A549 (cell line): ENCODE measurements around the gene SH3RF3. TPM values are rescaled to one million over a fixed set of nuclear protein-coding genes. Genes with fewer than 3 reads are reported as not detected.

Source experiments
- ATAC-seq, 2 experiments: fragments of 200-7000 bp in 1 of 2; fragments of >200 bp in 1 of 2; cut with Nextera tagmentation in 1 of 2; cut with Tn5 transposase in 1 of 2; 3 replicates each; pipeline versions ENCODE4 v1.8.0 to v1.9.1; 2018 to 2020; ENCODE audit warnings: mild to moderate bottlenecking in 1 of 2, moderate library complexity in 1 of 2
- CTCF ChIA-PET: fragments of 300-600 bp; sonication (Branson Sonifier 250); formaldehyde crosslinking; extraction: SDS; loops from one replicate; lab custom pipeline; 2021; ENCODE audit warnings: antibody characterized with exemption, inconsistent platforms; lab: Yijun Ruan, JAX
- POLR2A ChIA-PET: fragments of 350-600 bp; formaldehyde crosslinking; extraction: SDS; loops from one replicate; lab custom pipeline; 2021; ENCODE audit warnings: antibody characterized with exemption, inconsistent platforms; lab: Yijun Ruan, JAX
- DNase-seq, 2 experiments: peaks; one replicate each; pipeline versions ENCODE4 v3.0.0 to v3.0.0-alpha.2; 2011 to 2016; ENCODE audit warnings: low read depth in 1 of 2, low spot score in 1 of 2
- FAIRE-seq: peaks from 2 replicates; lab custom pipeline; 2011; peaks lifted over from hg19 to GRCh38; lab: Jason Lieb, UNC
- H3K27ac ChIP-seq, 2 experiments: fragments of >200 bp; sonication (Bioruptor Twin); formaldehyde crosslinking; 3 replicates each; pipeline ENCODE4 v1.5.1; 2016 to 2017
- H3K4me1 ChIP-seq: fragments of >200 bp; sonication (Bioruptor Twin); formaldehyde crosslinking; 3 replicates; pipeline ENCODE4 v1.6.1; 2016
- H3K4me2 ChIP-seq: fragments of >200 bp; sonication (Bioruptor Twin); formaldehyde crosslinking; 3 replicates; pipeline ENCODE4 v1.6.1; 2016
- H3K4me3 ChIP-seq: fragments of >200 bp; sonication (Bioruptor Twin); formaldehyde crosslinking; 3 replicates; pipeline ENCODE4 v1.5.1; 2016
- H3K9me3 ChIP-seq: fragments of >200 bp; sonication (Bioruptor Twin); formaldehyde crosslinking; 3 replicates; pipeline ENCODE4 v1.6.1; 2016
- BHLHE40 ChIP-seq: IDR thresholded peaks from 2 replicates; pipeline ENCODE4 v1.6.1; 2012; ENCODE audit warnings: low read depth, low read length, inconsistent platforms
- CBX2 ChIP-seq: fragments of 200-600 bp; sonication (generic); IDR thresholded peaks from 2 replicates; pipeline ENCODE4 v1.6.1; 2016; ENCODE audit warnings: low read depth, mild to moderate bottlenecking, borderline replicate concordance
- CBX8 ChIP-seq: fragments of 200-600 bp; sonication (generic); IDR thresholded peaks from 2 replicates; pipeline ENCODE4 v1.6.1; 2016
- CHD4 ChIP-seq: fragments of 200-600 bp; sonication (generic); IDR thresholded peaks from 2 replicates; pipeline ENCODE4 v1.6.1; 2016; ENCODE audit warnings: antibody characterized with exemption, mild to moderate bottlenecking, borderline replicate concordance
- EHF ChIP-seq: fragments of 250-450 bp; sonication (Bioruptor Pico); IDR thresholded peaks from 2 replicates; pipeline ENCODE4 v1.5.0; 2020; ENCODE audit warnings: mild to moderate bottlenecking
- EHMT2 ChIP-seq: fragments of 200-600 bp; sonication (generic); IDR thresholded peaks from 2 replicates; pipeline ENCODE4 v1.6.1; 2016; ENCODE audit warnings: antibody characterized with exemption, low read depth, mild to moderate bottlenecking, moderate library complexity
- FOSB ChIP-seq: fragments of 250-450 bp; sonication (Bioruptor Pico); IDR thresholded peaks from 2 replicates; pipeline ENCODE4 v1.5.0; 2020; ENCODE audit warnings: mild to moderate bottlenecking, moderate library complexity
- FOSL2 ChIP-seq, 2 experiments: fragments of 450-650 bp in 1 of 2; fragments of >200 bp in 1 of 2; sonication (Bioruptor Twin) in 1 of 2; formaldehyde crosslinking; IDR thresholded peaks; 2 replicates each; pipeline versions ENCODE4 v1.5.0 to v1.6.1; 2016 to 2020; ENCODE audit warnings: mild to moderate bottlenecking in 1 of 2, moderate library complexity in 1 of 2
- GATA3 ChIP-seq: IDR thresholded peaks from 2 replicates; pipeline ENCODE4 v1.6.1; 2012; ENCODE audit warnings: borderline replicate concordance
- HDAC2 ChIP-seq: fragments of 200-600 bp; sonication (generic); IDR thresholded peaks from 2 replicates; pipeline ENCODE4 v1.6.1; 2016
- HOXA7 ChIP-seq: fragments of 250-450 bp; sonication (Bioruptor Pico); IDR thresholded peaks from 2 replicates; pipeline ENCODE4 v1.5.0; 2020; ENCODE audit warnings: mild to moderate bottlenecking, moderate library complexity
- KDM1A ChIP-seq: fragments of 200-600 bp; sonication (generic); IDR thresholded peaks from 2 replicates; pipeline ENCODE4 v1.6.1; 2016; ENCODE audit warnings: low read depth, mild to moderate bottlenecking
- MYC ChIP-seq: IDR thresholded peaks from 2 replicates; pipeline ENCODE4 v1.6.1; 2012; ENCODE audit warnings: mild to moderate bottlenecking, inconsistent platforms, low read length, improper control_type of control experiment, borderline replicate concordance
- RNF2 ChIP-seq: fragments of 200-600 bp; sonication (generic); IDR thresholded peaks from 2 replicates; pipeline ENCODE4 v1.6.1; 2016; ENCODE audit warnings: low read depth, mild to moderate bottlenecking, antibody characterized with exemption, moderate library complexity, borderline replicate concordance
- SREBF2 ChIP-seq: fragments of 450-650 bp; IDR thresholded peaks from 2 replicates; pipeline ENCODE4 v1.6.1; 2014; ENCODE audit warnings: mild to moderate bottlenecking, moderate library complexity
- TFCP2L1 ChIP-seq: fragments of 250-450 bp; sonication (Bioruptor Pico); IDR thresholded peaks from 2 replicates; pipeline ENCODE4 v1.5.0; 2021; ENCODE audit warnings: mild to moderate bottlenecking
- ZFP36 ChIP-seq: fragments of 450-650 bp; IDR thresholded peaks from 2 replicates; pipeline ENCODE4 v1.6.1; 2014; ENCODE audit warnings: borderline replicate concordance; ENCODE audit not compliant: partially characterized antibody
- ZSCAN20 ChIP-seq: fragments of 250-450 bp; sonication (Bioruptor Pico); IDR thresholded peaks from 2 replicates; pipeline ENCODE4 v1.8.0; 2022; ENCODE audit warnings: mild to moderate bottlenecking, moderate library complexity
- WGBS: methylation state at CpG from one replicate; pipeline ENCODE4 v1.1.6; 2017; ENCODE audit errors: missing lambda C conversion rate; 5-methylcytosine and 5-hydroxymethylcytosine counted together
- polyA plus RNA-seq, 4 experiments: library from polyadenylated mRNA; depleted of rRNA in 3 of 4; stranded (reverse); fragments of >200 nt; fragmentation: RNase III in 1 of 4; extraction: RNeasy Plus Mini Kit Qiagen cat#74134 plus additional on column Dnase treatment in 1 of 4; gene quantifications; 2 replicates in 3 of 4; 3 replicates in 1 of 4; pipeline ENCODE4 v1.2.3, GENCODE V29; 2011 to 2017
- TF ChIP-seq, protein P1 (sequence below): IDR thresholded peaks from 2 replicates; pipeline ENCODE4 v1.6.1; 2012; ENCODE audit warnings: low read depth, borderline replicate concordance
- TF ChIP-seq, protein P2 (sequence below): fragments of 250-450 bp; sonication (Bioruptor Pico); IDR thresholded peaks from 2 replicates; pipeline ENCODE4 v1.5.0; 2020; ENCODE audit warnings: low read depth, mild to moderate bottlenecking, moderate library complexity
- TF ChIP-seq, protein P3 (sequence below): fragments of 450-650 bp; IDR thresholded peaks from 2 replicates; pipeline ENCODE4 v1.6.1; 2014; ENCODE audit warnings: antibody characterized with exemption
- TF ChIP-seq, protein P4 (sequence below): fragments of 200-600 bp; sonication (generic); IDR thresholded peaks from 2 replicates; pipeline ENCODE4 v1.6.1; 2016; ENCODE audit warnings: antibody characterized with exemption, mild to moderate bottlenecking, moderate library complexity

The SH3RF3 gene
- polyA plus RNA-seq, 2 of the 4 experiments (the other 2 are of a cell fraction), result 0.04 to 0.21 TPM

DNA sequence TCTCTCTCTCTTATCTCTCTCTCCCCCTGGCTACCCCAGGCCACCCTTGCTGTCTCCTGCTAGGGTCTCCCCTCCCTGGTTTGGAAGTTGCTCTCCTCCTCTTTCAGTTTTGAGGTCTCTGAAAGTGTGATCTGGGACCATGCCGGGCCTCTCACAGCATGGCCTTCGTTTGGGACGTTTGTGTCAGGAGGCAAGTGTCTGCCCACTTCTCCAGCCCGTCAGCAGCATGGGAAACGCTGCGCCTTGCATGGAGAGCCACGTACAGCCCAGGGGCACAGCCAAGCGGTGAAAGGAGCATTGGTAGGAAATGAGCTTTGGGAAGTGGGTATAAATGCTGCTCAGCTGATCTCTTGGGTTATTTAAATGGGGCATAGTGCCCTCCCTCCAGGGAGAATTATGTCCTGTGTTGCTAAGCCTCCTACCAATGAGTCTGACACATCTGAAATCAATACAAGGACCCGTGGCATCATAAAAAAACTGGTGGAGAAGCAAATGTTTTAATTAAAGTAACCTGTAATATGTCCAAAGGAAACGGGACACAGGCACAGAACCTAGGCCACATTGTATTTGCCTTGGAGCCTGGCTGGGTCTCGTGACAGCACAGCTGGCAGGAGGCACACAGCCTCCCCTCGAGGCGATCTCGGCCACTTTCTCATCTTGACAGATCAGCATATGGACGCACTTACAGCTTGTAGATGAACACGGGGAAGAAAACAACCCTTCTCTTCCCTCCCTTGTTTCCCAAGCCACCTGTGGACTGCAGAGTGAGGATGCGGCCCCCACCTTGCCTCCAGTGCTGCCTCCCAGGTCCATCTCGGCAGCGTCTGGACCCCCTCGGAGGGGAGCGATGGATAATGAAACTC is 72.7 kb downstream of the SH3RF3 start:
- H3K27ac ChIP-seq, result no peak overlapping the region
- no peak for ATAC-seq
- no peak overlapping the region for H3K4me3 ChIP-seq
- WGBS, result 65% methylated on average over 17 of the region's 21 CpGs
- CTCF ChIA-PET, result interaction anchor here (0.6 to 1.1 kb wide), 4 partner anchors 9 to 48 kb away, joined by 3 to 4 read pairs (median 3); no protein-coding TSS in a partner anchor
- H3K9me3 ChIP-seq, result no peaks in the 10 kb centered on the region
- TF ChIP-seq, protein P1, sequence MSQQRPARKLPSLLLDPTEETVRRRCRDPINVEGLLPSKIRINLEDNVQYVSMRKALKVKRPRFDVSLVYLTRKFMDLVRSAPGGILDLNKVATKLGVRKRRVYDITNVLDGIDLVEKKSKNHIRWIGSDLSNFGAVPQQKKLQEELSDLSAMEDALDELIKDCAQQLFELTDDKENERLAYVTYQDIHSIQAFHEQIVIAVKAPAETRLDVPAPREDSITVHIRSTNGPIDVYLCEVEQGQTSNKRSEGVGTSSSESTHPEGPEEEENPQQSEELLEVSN, result no peak
- TF ChIP-seq, protein P2, sequence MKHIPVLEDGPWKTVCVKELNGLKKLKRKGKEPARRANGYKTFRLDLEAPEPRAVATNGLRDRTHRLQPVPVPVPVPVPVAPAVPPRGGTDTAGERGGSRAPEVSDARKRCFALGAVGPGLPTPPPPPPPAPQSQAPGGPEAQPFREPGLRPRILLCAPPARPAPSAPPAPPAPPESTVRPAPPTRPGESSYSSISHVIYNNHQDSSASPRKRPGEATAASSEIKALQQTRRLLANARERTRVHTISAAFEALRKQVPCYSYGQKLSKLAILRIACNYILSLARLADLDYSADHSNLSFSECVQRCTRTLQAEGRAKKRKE (CRISPR knock-in tag), result no peak
- TF ChIP-seq TFCP2L1 (CRISPR knock-in tag), result no peak
- TF ChIP-seq, protein P3, sequence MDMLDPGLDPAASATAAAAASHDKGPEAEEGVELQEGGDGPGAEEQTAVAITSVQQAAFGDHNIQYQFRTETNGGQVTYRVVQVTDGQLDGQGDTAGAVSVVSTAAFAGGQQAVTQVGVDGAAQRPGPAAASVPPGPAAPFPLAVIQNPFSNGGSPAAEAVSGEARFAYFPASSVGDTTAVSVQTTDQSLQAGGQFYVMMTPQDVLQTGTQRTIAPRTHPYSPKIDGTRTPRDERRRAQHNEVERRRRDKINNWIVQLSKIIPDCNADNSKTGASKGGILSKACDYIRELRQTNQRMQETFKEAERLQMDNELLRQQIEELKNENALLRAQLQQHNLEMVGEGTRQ, result no peak
- TF ChIP-seq KDM1A, result no peak
- no peak for TF ChIP-seq SREBF2
- no peak for TF ChIP-seq FOSB (CRISPR knock-in tag)
- TF ChIP-seq GATA3, result no peak
- TF ChIP-seq FOSL2 (IDR thresholded peaks at IDR 0.05), result no peak
- no peak for TF ChIP-seq FOSL2 (CRISPR knock-in tag; IDR thresholded peaks at IDR 0.05)
- no peak for TF ChIP-seq CBX8
- TF ChIP-seq MYC, result no peak
- no peak for TF ChIP-seq HDAC2
- TF ChIP-seq CBX2, result no peak
- no peak for TF ChIP-seq EHMT2
- TF ChIP-seq BHLHE40, result no peak
- TF ChIP-seq, all 56 proteins: peak for 0
- Histone ChIP-seq H3K4me1 (no peaks in the 10 kb centered on the region), H3K4me2 (no peak overlapping the region)
- POLR2A ChIA-PET, result no interaction called here
- FAIRE-seq (no peak), DNase-seq (no peak)

DNA sequence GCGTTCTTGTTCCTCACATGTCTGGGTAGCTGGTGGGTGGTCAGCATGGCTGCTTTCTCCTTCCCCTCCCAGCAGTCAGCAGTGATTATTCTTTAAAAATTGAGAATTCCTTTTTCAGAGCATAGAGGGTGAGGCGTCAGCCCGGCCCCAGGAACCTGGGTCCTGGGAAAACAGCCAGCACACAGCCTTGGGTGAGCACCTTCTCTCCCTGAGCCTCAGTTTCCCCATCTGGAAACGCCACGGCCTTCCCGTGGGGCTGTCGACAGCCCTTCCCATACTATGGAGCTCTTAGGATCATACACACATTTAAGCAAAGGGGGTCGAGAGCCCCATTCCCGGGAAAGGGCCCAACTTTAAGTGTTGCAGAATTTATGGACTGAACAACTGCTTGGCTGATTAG is 73.5 kb downstream of the SH3RF3 start:
- Histone ChIP-seq H3K27ac (no peak overlapping the region), H3K4me3 (no peak overlapping the region), H3K4me2 (no peak overlapping the region), H3K4me1 (no peaks in the 10 kb centered on the region), H3K9me3 (no peaks in the 10 kb centered on the region)
- ChIA-PET POLR2A (no interaction called here), CTCF (no interaction called here)
- ATAC-seq (no peak), DNase-seq (no peak), FAIRE-seq (no peak)
- WGBS, result 45% methylated on average over 7 of the region's 9 CpGs
- TF ChIP-seq RNF2, result no peak
- TF ChIP-seq HDAC2, result no peak
- TF ChIP-seq HOXA7, result no peak
- no peak for TF ChIP-seq SREBF2
- TF ChIP-seq, protein P4, sequence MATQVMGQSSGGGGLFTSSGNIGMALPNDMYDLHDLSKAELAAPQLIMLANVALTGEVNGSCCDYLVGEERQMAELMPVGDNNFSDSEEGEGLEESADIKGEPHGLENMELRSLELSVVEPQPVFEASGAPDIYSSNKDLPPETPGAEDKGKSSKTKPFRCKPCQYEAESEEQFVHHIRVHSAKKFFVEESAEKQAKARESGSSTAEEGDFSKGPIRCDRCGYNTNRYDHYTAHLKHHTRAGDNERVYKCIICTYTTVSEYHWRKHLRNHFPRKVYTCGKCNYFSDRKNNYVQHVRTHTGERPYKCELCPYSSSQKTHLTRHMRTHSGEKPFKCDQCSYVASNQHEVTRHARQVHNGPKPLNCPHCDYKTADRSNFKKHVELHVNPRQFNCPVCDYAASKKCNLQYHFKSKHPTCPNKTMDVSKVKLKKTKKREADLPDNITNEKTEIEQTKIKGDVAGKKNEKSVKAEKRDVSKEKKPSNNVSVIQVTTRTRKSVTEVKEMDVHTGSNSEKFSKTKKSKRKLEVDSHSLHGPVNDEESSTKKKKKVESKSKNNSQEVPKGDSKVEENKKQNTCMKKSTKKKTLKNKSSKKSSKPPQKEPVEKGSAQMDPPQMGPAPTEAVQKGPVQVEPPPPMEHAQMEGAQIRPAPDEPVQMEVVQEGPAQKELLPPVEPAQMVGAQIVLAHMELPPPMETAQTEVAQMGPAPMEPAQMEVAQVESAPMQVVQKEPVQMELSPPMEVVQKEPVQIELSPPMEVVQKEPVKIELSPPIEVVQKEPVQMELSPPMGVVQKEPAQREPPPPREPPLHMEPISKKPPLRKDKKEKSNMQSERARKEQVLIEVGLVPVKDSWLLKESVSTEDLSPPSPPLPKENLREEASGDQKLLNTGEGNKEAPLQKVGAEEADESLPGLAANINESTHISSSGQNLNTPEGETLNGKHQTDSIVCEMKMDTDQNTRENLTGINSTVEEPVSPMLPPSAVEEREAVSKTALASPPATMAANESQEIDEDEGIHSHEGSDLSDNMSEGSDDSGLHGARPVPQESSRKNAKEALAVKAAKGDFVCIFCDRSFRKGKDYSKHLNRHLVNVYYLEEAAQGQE, result no peak
- TF ChIP-seq ZSCAN20 (CRISPR knock-in tag), result no peak
- no peak for TF ChIP-seq CHD4
- no peak for TF ChIP-seq ZFP36
- no peak for TF ChIP-seq EHF (CRISPR knock-in tag)
- TF ChIP-seq GATA3, result no peak
- TF ChIP-seq, protein P2 (CRISPR knock-in tag), result no peak
- no peak for TF ChIP-seq BHLHE40
